ENCODE measurements around the gene CLN6. TPM values are rescaled to one million over a fixed set of nuclear protein-coding genes. Genes with fewer than 3 reads are reported as not detected.

Gene CLN6
- total RNA-seq, 1 donor from 2014 or later, result 43.0 TPM

DNA sequence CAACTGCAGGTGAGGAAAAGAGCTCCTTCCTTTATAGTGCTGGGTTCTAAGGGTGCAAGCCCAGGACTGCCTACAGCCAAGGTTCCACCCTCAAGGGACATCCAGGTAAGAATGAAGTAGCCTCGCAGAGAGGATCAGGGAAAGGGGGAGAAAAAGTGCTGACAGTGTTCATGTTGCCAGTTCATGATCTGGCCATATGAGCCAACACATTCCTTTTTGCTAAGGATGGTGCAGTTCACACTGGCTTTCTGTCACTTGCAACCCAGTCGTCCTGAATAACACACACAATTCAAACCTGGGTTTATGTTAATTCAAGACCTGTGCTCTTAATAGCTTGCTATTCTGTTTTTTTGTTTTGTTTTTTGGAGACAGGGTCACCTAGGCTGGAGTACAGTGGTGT lies 9.0 kb downstream of the CLN6 start:
- peak; percentile 29 for DNase-seq (ENCODE audit: extremely low spot score, unreplicated experiment)
- no peaks in the 10 kb centered on the region for H3K9me3 Mint-ChIP-seq
- no peaks in the 10 kb centered on the region for H3K27me3 Mint-ChIP-seq
- H3K4me3 Mint-ChIP-seq, result no peak overlapping the region
- TF ChIP-seq CTCF (conservative IDR thresholded peaks at IDR 0.05), result no peak
- H3K4me1 Mint-ChIP-seq (ENCODE audit: unreplicated experiment), result no peaks in the 10 kb centered on the region
- H3K27ac Mint-ChIP-seq, result no peak overlapping the region
- peaks cover 23% of the 10 kb centered on the region for H3K36me3 Mint-ChIP-seq

DNA sequence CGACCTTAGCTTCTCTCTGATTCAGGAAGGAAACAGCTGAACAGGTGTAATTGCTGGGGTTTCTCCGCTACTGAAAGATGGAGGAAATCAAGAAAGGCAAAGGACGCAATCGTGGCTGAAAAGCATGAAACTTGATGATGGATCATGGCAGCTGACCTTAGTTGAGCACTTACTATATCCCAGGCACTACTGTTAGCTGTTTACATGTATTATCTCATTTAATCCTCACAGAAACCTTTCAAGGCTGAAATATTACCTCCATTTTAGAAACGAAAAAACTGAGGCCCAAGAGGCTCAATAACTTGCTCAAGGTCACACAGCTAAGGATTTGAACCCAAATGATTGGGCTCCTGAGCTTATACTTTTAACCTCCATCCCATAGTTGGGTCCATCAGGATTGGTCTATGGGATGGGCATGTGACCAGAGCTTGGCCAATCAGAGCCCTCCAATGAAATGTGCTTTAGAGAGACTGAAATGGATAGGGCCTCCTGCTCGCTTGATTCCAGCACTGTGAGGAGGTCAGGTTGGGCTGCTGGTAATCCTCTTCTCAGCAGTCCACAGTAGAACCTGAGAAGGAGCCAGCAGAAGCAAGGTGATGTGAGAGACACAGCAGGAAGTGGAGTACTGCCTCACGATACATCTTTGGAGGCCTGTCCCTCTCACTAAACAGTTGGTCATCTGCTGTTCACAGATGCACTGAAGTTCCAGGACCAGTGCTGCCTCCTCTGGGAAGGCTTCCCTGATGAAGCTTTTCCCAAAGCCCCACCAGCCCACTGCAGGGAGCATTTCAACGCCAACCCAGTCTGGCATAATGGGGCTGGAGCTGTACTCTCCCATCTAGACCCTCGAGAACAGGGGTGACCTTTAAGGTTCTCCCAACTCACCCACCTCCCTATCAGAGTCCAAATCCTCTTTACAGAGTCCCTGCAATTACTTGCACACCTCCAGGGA lies 10.4 kb downstream of the CLN6 start:
- H3K4me1 Mint-ChIP-seq (ENCODE audit: unreplicated experiment), result no peaks in the 10 kb centered on the region
- DNase-seq (ENCODE audit: extremely low spot score, unreplicated experiment), result peak; percentile 11
- H3K27ac Mint-ChIP-seq, result no peak overlapping the region
- no peaks in the 10 kb centered on the region for H3K9me3 Mint-ChIP-seq
- no peak for TF ChIP-seq CTCF (conservative IDR thresholded peaks at IDR 0.05)
- H3K36me3 Mint-ChIP-seq, result peaks cover 18% of the 10 kb centered on the region
- no peak overlapping the region for H3K4me3 Mint-ChIP-seq
- no peaks in the 10 kb centered on the region for H3K27me3 Mint-ChIP-seq

- Mint-ChIP-seq H3K4me1 (ENCODE audit: unreplicated experiment) (no peaks in the 10 kb centered on the region), H3K27me3 (no peaks in the 10 kb centered on the region), H3K27ac (no peak overlapping the region), H3K4me3 (no peak overlapping the region), H3K36me3 (peaks cover 22% of the 10 kb centered on the region), H3K9me3 (no peaks in the 10 kb centered on the region)
- no peak for TF ChIP-seq CTCF (conservative IDR thresholded peaks at IDR 0.05)
- DNase-seq (ENCODE audit: extremely low spot score, unreplicated experiment), result no peak
Measured at GRCh38 chr15:68218331-68218730, 11.2 kb downstream of the CLN6 start.

DNA sequence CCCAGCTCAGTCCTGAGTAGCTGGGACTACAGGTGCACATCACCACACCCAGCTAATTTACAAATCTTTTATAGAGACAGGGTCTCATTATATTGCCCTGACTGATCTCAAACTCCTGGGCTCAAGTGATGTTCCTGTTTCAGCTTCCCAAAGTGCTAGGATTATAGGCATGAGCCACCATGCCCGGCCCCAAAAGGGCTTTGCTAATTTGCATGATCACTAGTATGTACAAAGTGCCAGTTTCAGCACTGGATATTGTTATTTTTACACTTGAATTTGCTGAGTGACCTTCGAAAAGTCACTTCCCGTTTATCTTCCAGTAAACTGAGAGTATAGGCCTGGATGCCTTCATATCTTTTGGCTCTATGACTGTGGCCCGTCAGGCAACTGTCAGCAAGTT lies 12.2 kb downstream of the CLN6 start:
- DNase-seq (ENCODE audit: extremely low spot score, unreplicated experiment), result no peak
- Mint-ChIP-seq H3K27me3 (no peaks in the 10 kb centered on the region), H3K27ac (no peak overlapping the region), H3K4me1 (ENCODE audit: unreplicated experiment) (no peaks in the 10 kb centered on the region), H3K36me3 (peaks cover 17% of the 10 kb centered on the region), H3K4me3 (no peak overlapping the region), H3K9me3 (no peaks in the 10 kb centered on the region)
- no peak for TF ChIP-seq CTCF (conservative IDR thresholded peaks at IDR 0.05)

GRCh38 chr15:68214838-68215254 lies 14.7 kb downstream of the CLN6 start:
- H3K27ac Mint-ChIP-seq, result no peak overlapping the region
- no peaks in the 10 kb centered on the region for H3K27me3 Mint-ChIP-seq
- no peak for DNase-seq (ENCODE audit: extremely low spot score, unreplicated experiment)
- no peak for TF ChIP-seq CTCF (conservative IDR thresholded peaks at IDR 0.05)
- no peaks in the 10 kb centered on the region for H3K4me1 Mint-ChIP-seq (ENCODE audit: unreplicated experiment)
- H3K36me3 Mint-ChIP-seq, result peaks cover 17% of the 10 kb centered on the region
- no peak overlapping the region for H3K4me3 Mint-ChIP-seq
- H3K9me3 Mint-ChIP-seq, result no peaks in the 10 kb centered on the region
